Neural crest cell (in vitro differentiated cells): ENCODE data around the gene CD81. TPM values are rescaled to one million over a fixed set of nuclear protein-coding genes. Genes with fewer than 3 reads are reported as not detected.

Experiments
- DNase-seq: peaks from one replicate; pipeline ENCODE4 v3.0.0; 2021; ENCODE audit warnings: low read depth, mixed read lengths, low spot score
- H3K27ac Mint-ChIP-seq: one replicate; pipeline ENCODE4 v1.8.0; 2021; ENCODE audit warnings: mild to moderate bottlenecking, mixed read lengths; ENCODE audit not compliant: unreplicated experiment
- H3K27me3 Mint-ChIP-seq: 2 replicates; pipeline ENCODE4 v1.8.0; 2021; ENCODE audit warnings: low read depth, mild to moderate bottlenecking, mixed read lengths
- H3K36me3 Mint-ChIP-seq: 2 replicates; pipeline ENCODE4 v1.8.0; 2021; ENCODE audit warnings: low read depth, mild to moderate bottlenecking, mixed read lengths
- H3K4me1 Mint-ChIP-seq: 2 replicates; pipeline ENCODE4 v1.8.0; 2021; ENCODE audit warnings: mixed read lengths
- H3K4me3 Mint-ChIP-seq: one replicate; pipeline ENCODE4 v1.8.0; 2021; ENCODE audit warnings: mild to moderate bottlenecking, mixed read lengths
- H3K9me3 Mint-ChIP-seq: 2 replicates; pipeline ENCODE4 v1.8.0; 2021; ENCODE audit warnings: mixed read lengths
- total RNA-seq: library from RNA; stranded (reverse); gene quantifications from 2 replicates; pipeline ENCODE4 v1.2.1, GENCODE V29; 2021
- TF ChIP-seq, protein P1 (sequence below): fragments of 200-600 bp; sonication (generic); conservative IDR thresholded peaks from 2 replicates; pipeline ENCODE4 v1.5.0; 2021; ENCODE audit warnings: antibody characterized with exemption, mild to moderate bottlenecking

The CD81 gene
- total RNA-seq, 1 donor from 2014 or later, result 225 TPM

DNA sequence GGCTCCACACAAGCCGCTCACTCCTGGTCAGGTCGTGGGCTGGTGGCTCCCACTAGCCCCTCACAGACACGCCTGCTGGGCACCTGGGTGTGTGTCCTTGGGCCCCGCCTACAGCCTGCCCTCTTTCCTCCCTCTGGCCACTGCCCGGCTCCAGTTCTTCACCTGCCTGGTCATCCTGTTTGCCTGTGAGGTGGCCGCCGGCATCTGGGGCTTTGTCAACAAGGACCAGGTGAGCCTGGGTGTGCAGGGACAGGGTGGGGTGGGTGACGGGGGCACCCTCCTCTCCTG lies 17.7 kb downstream of the CD81 start:
- Mint-ChIP-seq H3K9me3 (no peaks in the 10 kb centered on the region), H3K4me3 (no peak overlapping the region), H3K27ac (no peak overlapping the region), H3K36me3 (no peaks in the 10 kb centered on the region), H3K27me3 (no peaks in the 10 kb centered on the region), H3K4me1 (peaks cover 2% of the 10 kb centered on the region)
- TF ChIP-seq, protein P1, sequence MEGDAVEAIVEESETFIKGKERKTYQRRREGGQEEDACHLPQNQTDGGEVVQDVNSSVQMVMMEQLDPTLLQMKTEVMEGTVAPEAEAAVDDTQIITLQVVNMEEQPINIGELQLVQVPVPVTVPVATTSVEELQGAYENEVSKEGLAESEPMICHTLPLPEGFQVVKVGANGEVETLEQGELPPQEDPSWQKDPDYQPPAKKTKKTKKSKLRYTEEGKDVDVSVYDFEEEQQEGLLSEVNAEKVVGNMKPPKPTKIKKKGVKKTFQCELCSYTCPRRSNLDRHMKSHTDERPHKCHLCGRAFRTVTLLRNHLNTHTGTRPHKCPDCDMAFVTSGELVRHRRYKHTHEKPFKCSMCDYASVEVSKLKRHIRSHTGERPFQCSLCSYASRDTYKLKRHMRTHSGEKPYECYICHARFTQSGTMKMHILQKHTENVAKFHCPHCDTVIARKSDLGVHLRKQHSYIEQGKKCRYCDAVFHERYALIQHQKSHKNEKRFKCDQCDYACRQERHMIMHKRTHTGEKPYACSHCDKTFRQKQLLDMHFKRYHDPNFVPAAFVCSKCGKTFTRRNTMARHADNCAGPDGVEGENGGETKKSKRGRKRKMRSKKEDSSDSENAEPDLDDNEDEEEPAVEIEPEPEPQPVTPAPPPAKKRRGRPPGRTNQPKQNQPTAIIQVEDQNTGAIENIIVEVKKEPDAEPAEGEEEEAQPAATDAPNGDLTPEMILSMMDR, result no peak
- DNase-seq, result no peak

DNA sequence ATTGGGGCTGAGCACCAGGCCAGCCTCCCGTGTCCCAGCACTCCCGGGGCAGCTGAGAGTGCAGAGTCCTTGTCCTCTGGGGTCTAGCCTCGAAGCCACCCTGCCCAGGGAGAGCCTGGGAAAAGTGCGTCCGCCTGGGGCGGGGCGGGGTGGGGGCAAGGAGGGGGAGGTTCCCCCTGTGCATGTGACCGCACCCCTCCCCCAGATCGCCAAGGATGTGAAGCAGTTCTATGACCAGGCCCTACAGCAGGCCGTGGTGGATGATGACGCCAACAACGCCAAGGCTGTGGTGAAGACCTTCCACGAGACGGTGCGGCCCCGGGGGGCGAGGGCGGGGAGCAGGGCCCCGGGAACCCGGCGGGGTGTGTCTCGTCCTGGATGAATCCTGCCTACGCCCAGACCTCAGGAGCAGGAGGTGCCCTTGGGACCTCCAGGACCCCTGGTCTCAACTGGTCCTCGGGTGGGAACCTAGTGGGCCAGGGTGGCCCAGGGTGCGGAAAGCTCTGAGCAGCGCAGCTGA lies 18.2 kb downstream of the CD81 start:
- Mint-ChIP-seq H3K4me3 (no peak overlapping the region), H3K4me1 (peaks cover 2% of the 10 kb centered on the region), H3K27me3 (peaks cover 2% of the 10 kb centered on the region), H3K36me3 (no peaks in the 10 kb centered on the region), H3K27ac (no peak overlapping the region), H3K9me3 (no peaks in the 10 kb centered on the region)
- no peak for DNase-seq
- TF ChIP-seq, protein P1, result no peak

DNA sequence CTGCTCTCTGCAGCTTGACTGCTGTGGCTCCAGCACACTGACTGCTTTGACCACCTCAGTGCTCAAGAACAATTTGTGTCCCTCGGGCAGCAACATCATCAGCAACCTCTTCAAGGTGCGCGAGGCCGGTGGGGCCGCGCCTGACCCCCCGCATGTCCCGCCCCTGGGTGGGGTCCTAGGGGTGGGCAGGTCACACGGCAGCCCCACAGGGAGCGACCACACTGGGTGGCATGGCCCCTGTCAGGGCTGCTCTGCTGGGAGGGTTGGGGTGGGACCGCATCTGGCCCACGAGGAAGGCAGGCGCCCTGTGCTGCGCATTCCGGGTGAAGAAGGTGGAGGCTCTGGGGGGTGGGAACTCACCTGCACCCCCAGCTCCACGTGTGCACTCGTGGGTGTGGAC lies 18.7 kb downstream of the CD81 start:
- TF ChIP-seq, protein P1, result no peak
- Mint-ChIP-seq H3K27me3 (peaks cover 5% of the 10 kb centered on the region), H3K4me3 (no peak overlapping the region), H3K36me3 (no peaks in the 10 kb centered on the region), H3K9me3 (no peaks in the 10 kb centered on the region), H3K27ac (no peak overlapping the region), H3K4me1 (peaks cover 5% of the 10 kb centered on the region)
- DNase-seq, result no peak

DNA sequence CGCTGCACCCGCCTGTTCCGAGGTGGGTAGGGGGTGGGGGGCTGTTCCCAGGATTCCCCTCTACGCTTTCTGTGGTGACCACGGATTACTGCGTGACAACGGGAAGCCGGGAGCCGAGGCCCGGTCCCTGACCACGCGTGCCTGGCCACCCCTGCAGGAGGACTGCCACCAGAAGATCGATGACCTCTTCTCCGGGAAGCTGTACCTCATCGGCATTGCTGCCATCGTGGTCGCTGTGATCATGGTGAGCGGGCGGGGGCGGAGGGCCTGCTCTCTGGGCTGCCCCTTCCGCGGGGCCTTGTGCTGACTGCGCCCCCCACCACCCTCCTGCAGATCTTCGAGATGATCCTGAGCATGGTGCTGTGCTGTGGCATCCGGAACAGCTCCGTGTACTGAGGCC lies 19.4 kb downstream of the CD81 start:
- no peak for DNase-seq
- Mint-ChIP-seq H3K36me3 (no peaks in the 10 kb centered on the region), H3K9me3 (no peaks in the 10 kb centered on the region), H3K27me3 (peaks cover 5% of the 10 kb centered on the region), H3K27ac (no peak overlapping the region), H3K4me3 (no peak overlapping the region), H3K4me1 (peaks cover 8% of the 10 kb centered on the region)
- TF ChIP-seq, protein P1, result no peak

DNA sequence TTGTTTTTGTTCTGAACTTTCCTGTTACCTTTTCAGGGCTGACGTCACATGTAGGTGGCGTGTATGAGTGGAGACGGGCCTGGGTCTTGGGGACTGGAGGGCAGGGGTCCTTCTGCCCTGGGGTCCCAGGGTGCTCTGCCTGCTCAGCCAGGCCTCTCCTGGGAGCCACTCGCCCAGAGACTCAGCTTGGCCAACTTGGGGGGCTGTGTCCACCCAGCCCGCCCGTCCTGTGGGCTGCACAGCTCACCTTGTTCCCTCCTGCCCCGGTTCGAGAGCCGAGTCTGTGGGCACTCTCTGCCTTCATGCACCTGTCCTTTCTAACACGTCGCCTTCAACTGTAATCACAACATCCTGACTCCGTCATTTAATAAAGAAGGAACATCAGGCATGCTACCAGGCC lies 19.9 kb downstream of the CD81 start:
- H3K27me3 Mint-ChIP-seq, result peaks cover 5% of the 10 kb centered on the region
- no peak for DNase-seq
- no peak overlapping the region for H3K27ac Mint-ChIP-seq
- no peaks in the 10 kb centered on the region for H3K9me3 Mint-ChIP-seq
- TF ChIP-seq, protein P1, result no peak
- H3K4me1 Mint-ChIP-seq, result peaks cover 11% of the 10 kb centered on the region
- no peak overlapping the region for H3K4me3 Mint-ChIP-seq
- no peaks in the 10 kb centered on the region for H3K36me3 Mint-ChIP-seq
